ENCODE data around the gene ATP1A4.
A peak's percentile ranks its signal among the peaks of the same experiment; 100 is the strongest.

ATP1A4 gene

GRCh38 chr1:160207771-160208556 lies 56.6 kb downstream of the ATP1A4 start:
- DNase-seq, result no peak

- no peak for DNase-seq
Measured at GRCh38 chr1:160208557-160209320, 57.3 kb downstream of the ATP1A4 start.

- no peak for DNase-seq
Measured at GRCh38 chr1:160209321-160210046, 58.1 kb downstream of the ATP1A4 start.

GRCh38 chr1:160210561-160210960 lies 59.2 kb downstream of the ATP1A4 start:
- no peak for DNase-seq

- no peak for DNase-seq
Measured at GRCh38 chr1:160211046-160211790, 59.8 kb downstream of the ATP1A4 start.

GRCh38 chr1:160214481-160215140 lies 63.2 kb downstream of the ATP1A4 start:
- DNase-seq, result no peak

- no peak for DNase-seq
Measured at GRCh38 chr1:160216301-160216700, 64.9 kb downstream of the ATP1A4 start.

GRCh38 chr1:160217481-160218051 lies 66.2 kb downstream of the ATP1A4 start:
- no peak for DNase-seq

GRCh38 chr1:160219062-160219929 lies 67.9 kb downstream of the ATP1A4 start:
- DNase-seq, result peak; percentile 6 to 25

GRCh38 chr1:160220301-160220700 lies 68.9 kb downstream of the ATP1A4 start:
- no peak for DNase-seq

GRCh38 chr1:160221089-160221488 lies 69.7 kb downstream of the ATP1A4 start:
- DNase-seq, result no peak

- DNase-seq, result no peak
Measured at GRCh38 chr1:160222546-160222945, 71.1 kb downstream of the ATP1A4 start.

GRCh38 chr1:160224606-160225005 lies 73.2 kb downstream of the ATP1A4 start:
- no peak for DNase-seq

GRCh38 chr1:160225345-160225744 lies 73.9 kb downstream of the ATP1A4 start:
- DNase-seq, result no peak

GRCh38 chr1:160226623-160227022 lies 75.2 kb downstream of the ATP1A4 start:
- DNase-seq, result no peak

- DNase-seq, result no peak
Measured at GRCh38 chr1:160227034-160227433, 75.6 kb downstream of the ATP1A4 start.

- DNase-seq, result no peak
Measured at GRCh38 chr1:160227561-160227960, 76.2 kb downstream of the ATP1A4 start.

GRCh38 chr1:160228431-160228830 lies 77.0 kb downstream of the ATP1A4 start:
- DNase-seq, result no peak

GRCh38 chr1:160232911-160233310 lies 81.5 kb downstream of the ATP1A4 start:
- DNase-seq, result no peak

All from SHP77 (cell line).